NCI-H82 treated with DMSO at 0.1 percent for 48 hours (cell line): ENCODE data around the gene ST6GALNAC2.
A peak's percentile ranks its signal among the peaks of the same experiment; 100 is the strongest.
"Not testable (repeated sequence)": the region's sequence is repeated elsewhere in the genome, so short reads cannot be mapped to it uniquely, and the experiment has no call there.

Experiments
- DNase-seq: peaks from one replicate; lab custom pipeline; 2025; ENCODE audit not compliant: unreplicated experiment; lab: John Stamatoyannopoulos, UW

The ST6GALNAC2 gene

DNA sequence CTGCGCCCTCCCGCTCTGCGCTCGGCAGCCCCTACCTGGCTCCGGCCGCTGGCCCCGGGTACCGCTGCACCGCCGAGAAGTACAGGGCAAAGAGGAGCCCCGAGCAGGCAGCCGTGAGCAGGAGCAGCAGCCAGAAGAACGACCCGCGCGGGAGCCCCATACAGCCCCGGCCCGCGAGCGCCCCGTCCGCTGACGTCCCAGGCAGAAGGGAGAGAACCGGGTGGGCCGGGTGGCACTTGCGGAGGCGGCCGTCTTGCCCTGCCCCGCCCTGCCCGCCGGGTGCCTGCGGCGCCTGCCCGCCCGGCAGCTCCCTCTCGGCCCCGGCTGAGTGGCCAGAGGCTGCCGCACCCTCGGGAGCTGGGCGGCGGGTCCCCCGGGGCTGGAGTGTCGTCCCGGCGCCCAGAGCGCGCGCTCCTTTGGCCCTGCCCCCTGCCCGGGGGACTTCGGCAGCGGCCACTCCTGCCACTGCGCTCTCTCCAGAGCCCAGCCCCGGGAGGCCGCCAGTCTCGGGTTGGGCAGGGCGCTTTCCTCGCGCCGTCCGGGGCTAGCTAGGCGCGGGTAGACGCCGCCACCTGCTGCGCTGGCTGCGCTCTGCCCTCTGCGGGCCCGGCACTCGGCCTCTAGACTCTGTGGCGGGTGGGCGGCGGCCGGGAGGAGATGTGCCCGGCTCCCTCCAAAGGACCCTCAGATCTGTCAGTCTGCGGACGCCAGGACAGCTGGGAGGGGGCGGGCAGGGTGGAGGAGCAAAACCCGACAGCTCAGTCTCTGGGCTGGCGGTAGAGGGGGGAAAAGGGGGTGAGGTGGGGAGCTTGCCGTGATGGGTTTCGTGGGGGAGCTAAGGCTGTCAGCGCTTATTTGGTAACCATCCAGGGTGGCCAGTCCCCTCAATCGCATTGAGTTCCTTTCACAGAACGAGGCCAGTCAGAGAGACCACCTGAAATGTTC is at the start of gene ST6GALNAC2:
Gene ST6GALNAC2, minus strand, starts transcription at position 212 of the 945 bp plus-strand sequence. Its CDS starts 52 bp downstream, at position 160.
- DNase-seq: no peak

DNA sequence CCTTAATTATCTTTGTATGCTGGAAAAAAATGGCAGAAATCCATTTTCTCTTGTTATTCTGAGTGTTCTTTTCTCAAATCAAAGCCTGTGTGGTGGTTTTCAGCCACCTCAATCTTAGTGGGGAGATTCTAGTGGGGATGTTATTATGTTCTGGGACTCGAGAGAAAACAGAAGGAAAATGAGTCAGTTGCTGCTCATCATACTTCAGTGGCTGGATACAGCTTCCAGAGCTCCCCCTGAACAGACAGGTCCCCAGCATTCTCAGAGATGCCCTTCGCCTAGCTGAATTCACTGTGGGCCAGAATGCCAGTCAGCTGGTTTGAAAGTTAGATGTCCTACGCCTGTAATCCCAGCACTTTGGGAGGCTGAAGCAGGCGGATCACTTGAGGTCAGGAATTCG is 49.4 kb upstream of the ST6GALNAC2 start:
- no peak for DNase-seq

DNA sequence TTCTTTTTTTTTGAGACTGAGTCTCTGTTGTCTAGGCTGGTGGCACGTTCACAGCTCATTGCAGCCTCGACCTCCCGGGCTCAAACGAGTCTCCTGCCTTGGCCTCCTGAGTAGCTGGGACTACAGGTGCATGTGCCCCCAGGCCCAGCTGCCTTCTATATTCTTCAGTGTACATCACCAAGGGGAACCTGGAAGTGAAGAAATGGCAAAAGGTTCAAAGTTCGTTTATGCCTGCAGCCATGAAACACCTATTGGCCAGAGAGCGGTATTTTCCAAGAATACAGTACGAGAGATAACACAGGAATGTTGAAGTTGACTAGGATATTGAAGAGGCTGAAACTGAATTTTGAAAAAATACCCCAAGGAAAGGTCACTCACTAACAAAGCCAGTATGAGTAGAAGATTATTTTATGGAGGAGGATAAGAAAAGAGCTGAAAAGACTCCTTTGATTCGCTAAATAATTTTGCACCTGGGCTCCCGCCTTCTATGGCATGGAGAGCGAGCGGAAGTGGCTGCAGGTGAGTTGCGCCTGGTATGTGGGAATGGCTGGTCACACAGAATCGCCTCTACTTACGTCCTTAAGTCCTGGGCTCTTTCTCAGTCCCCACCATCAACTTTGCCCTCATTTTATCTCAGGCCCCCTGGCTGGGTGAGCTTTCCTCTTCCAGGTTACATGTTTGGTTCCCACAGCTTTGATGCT is 48.1 kb upstream of the ST6GALNAC2 start:
- DNase-seq: no peak

DNA sequence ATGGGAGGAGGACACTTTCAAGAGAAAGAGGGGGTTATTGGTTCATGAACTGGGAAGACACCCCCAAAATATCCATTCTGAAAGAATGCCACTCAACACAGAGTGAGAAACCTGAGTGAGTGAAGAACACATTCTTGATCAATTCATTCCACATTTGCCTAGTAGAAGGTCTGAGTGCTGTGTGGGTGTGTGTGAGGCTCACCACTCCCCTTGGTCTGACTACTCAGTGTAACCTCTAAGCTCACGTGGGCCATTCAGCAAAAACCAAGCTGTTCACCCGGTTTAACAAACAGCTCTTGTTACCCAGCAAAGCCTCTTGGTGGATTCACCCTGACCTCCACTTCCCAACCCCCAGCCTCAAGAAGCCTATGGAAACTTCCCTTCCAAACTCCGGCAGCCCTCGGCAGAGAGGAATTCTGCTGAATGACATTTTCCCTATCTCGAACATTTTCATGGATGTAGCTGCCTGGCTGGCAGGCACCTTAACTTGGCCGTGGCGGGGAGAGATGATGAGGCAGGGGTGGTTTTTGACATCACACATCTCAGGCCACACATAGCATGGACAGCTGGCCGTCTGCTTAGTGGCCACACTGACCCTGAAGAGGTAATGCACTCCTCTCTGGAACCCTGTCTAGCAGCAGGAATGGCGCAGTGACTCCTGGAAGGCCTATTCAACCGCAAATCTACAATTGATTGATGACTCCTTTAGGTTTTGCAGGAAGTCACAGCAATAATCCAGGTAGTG is 46.3 kb upstream of the ST6GALNAC2 start:
- DNase-seq: no peak

DNA sequence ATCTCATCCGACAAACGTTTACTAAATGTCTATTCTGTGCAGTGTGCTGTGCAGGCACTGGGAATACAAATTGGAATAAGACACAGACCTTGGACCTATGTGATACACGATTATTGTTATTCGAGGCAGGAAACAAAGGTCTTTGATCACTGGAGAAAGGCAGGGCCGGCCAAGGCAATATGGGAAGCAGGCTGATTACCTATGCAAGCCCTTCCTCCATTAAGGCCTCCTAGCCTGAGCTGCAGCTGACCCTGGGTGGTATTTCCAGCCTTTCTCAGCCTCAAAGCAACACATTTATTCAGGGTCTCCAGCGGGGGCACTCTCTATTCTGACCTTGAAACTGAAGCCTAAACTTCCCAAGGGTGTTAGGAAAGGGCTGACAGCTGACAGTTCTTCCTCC is 44.5 kb upstream of the ST6GALNAC2 start:
- DNase-seq: no peak

GRCh38 chr17:76627510-76627909 is 41.9 kb upstream of the ST6GALNAC2 start:
- DNase-seq: no peak

DNA sequence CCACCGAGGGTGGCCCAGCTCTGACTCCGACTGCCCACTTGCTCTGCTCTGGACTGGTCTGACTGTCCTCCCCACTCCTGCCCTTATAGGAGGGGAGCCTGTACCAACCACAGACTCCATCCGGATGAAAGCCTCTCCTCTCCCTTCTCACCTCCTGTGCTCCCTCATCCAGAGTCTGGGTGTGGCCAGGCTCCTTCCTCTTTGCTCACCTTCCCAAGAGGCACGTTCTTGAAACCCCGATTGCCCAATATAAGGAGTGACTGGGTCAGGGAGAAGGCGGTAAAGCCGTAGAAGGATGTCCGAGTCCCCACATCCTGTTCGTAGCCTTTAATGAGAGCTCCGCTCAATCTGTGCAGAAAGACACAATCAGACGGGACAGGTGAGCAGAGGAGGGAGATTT is 40.8 kb upstream of the ST6GALNAC2 start:
- DNase-seq: no peak

DNA sequence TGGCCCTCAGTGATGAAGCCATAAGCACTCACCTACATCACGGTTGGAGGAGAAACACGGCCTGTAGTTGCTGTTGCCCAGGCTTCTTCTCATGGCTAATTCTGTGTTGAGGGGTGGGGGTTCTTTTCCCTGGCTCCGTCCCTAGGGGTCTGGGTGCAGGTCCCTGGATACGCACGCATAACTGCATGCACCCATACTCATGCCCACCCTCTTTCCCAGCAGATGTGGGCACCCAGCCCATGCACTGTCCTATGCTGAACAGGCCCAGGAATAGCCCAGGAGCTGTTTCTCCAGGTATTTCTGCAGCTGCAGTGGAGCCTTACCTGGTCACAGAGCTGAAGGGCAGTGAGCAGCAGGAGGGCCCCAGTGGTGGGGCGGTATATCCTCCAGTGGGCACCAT is 39.8 kb upstream of the ST6GALNAC2 start:
- no peak for DNase-seq

DNA sequence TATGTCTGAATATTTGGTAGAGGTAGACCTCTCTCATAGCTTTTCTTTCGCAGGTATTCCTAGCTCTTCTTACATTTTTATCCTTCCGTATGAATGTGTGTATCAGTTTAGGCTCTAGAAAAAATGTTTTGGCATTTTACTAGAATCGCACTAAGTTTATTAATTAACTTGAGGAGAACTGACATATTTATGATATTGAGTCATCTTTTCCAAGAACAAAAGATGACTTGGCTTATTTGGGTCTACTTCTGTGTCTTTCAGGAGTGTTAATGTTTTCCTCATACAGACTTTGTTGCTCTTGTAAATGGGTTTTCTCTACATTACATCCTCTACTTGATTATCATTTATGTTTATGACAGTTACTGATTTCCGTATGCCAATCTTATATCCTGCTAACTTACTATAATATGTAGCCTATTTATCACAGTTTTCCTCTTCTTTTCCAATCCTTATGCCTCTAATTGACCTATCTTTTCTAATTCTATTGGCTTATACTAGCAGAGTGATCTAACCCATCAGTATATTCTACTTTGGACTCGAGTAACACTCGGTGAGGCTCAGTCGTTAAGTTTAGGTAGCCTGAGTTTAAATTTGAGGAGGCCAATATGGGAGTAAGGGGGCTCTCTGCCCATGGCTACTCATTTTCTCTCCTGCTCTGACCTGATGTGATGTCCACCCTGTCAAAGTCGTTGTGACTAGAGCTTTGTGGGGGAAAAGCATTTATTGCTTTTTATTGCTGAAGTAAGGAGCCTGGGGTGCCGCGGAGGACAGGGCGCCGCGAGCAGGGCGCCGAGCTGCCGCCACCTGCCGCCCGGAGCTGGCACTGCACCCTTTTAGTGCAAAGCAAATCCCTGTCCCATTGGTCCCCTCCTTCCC is 37.8 kb upstream of the ST6GALNAC2 start:
- peak; percentile 39 for DNase-seq

DNA sequence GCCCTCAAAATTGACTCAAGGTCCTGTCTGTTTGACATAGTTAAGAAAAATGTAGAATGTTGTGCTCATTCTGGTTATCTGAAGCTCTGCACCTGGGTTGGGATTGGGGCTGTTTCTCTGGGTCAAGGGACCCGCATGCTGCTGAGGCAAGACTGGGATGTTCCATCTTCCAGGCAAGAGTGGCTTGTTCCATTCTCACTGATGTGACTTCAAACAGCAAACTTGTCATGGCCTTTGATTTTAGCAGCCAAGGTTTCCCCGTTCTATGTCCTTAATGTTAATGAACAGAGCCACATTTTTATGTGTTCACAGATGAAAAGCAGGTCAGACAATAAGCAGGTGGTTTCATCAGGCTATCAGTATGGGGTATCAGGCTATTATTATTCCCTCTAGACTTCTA is 32.2 kb upstream of the ST6GALNAC2 start:
- no peak for DNase-seq

- DNase-seq: no peak
Observed at GRCh38 chr17:76614912-76615617, 29.4 kb upstream of the ST6GALNAC2 start.

- not testable (repeated sequence) for DNase-seq
Observed at GRCh38 chr17:76614064-76614759, 28.6 kb upstream of the ST6GALNAC2 start.

GRCh38 chr17:76612977-76613851 is 27.6 kb upstream of the ST6GALNAC2 start:
- DNase-seq: peak; percentile 23

GRCh38 chr17:76612465-76612864 is 26.8 kb upstream of the ST6GALNAC2 start:
- no peak for DNase-seq

GRCh38 chr17:76611758-76612157 is 26.1 kb upstream of the ST6GALNAC2 start:
- no peak for DNase-seq

- DNase-seq: peak; percentile 24
Observed at GRCh38 chr17:76611080-76611749, 25.6 kb upstream of the ST6GALNAC2 start.

GRCh38 chr17:76606685-76607084 is 21.0 kb upstream of the ST6GALNAC2 start:
- not testable (repeated sequence) for DNase-seq

- no peak for DNase-seq
Observed at GRCh38 chr17:76601065-76601464, 15.4 kb upstream of the ST6GALNAC2 start.
